ENCODE measurements around the gene LINGO1. TPM values are rescaled to one million over a fixed set of nuclear protein-coding genes. Genes with fewer than 3 reads are reported as not detected.

LINGO1 gene
- total and polyA plus RNA-seq, 9 of the 15 experiments (the other 6 are each of a cell fraction or from before 2014, with no cell fraction given): 0.07 to 15.3 (median 2.1) TPM

DNA sequence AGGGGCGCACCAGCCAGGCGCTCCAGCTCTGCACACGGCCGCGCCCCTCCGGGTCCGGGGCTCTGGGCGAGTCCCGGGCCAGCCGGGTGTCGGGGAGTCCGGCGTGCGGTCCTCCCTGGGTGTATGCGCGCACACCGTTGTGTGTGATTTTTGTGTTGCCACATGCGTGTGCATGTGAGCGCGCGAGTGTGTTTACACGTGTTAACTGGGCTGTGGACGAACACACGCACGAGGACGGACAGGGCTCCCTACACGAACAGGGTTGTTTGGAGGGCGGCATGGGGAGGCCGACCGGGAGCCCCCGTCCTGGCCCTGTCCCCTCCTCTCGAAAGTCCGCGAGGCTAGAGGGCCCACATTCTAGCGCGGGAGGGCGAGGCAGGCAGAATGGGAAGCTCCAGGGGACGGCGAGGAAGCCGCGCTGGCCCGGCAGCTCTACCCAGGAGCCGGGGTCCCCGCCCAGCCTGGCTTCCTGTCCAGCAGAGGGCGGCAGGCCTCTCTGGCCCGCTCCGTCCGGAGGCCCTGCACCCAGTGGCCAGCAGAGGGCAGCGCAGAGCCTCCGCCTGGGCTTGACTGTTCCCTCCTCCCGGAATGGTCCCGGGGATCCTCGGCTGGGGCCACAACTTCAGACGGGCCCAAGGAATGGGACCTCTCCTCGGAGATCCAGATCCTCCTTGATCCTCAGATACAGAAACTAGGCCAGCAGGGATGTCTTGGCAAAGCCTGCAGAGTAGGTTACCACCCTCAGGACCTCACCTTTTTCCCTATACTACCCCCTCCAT is 611 bp upstream of the LINGO1 start (continued):
- TF ChIP-seq RFX5 (IDR thresholded peaks at IDR 0.05; ENCODE audit: low read depth, low read length): no peak
- no peak for TF ChIP-seq KDM1A (IDR thresholded peaks at IDR 0.05)
- TF ChIP-seq, protein P1, sequence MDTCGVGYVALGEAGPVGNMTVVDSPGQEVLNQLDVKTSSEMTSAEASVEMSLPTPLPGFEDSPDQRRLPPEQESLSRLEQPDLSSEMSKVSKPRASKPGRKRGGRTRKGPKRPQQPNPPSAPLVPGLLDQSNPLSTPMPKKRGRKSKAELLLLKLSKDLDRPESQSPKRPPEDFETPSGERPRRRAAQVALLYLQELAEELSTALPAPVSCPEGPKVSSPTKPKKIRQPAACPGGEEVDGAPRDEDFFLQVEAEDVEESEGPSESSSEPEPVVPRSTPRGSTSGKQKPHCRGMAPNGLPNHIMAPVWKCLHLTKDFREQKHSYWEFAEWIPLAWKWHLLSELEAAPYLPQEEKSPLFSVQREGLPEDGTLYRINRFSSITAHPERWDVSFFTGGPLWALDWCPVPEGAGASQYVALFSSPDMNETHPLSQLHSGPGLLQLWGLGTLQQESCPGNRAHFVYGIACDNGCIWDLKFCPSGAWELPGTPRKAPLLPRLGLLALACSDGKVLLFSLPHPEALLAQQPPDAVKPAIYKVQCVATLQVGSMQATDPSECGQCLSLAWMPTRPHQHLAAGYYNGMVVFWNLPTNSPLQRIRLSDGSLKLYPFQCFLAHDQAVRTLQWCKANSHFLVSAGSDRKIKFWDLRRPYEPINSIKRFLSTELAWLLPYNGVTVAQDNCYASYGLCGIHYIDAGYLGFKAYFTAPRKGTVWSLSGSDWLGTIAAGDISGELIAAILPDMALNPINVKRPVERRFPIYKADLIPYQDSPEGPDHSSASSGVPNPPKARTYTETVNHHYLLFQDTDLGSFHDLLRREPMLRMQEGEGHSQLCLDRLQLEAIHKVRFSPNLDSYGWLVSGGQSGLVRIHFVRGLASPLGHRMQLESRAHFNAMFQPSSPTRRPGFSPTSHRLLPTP (IDR thresholded peaks at IDR 0.05; ENCODE audit: borderline replicate concordance, extremely low read depth, insufficient read length): no peak
- TF ChIP-seq JUNB (CRISPR knock-in tag; conservative IDR thresholded peaks at IDR 0.05): no peak
- TF ChIP-seq PTRF (tag; IDR thresholded peaks at IDR 0.05): no peak
- TF ChIP-seq, protein P2, sequence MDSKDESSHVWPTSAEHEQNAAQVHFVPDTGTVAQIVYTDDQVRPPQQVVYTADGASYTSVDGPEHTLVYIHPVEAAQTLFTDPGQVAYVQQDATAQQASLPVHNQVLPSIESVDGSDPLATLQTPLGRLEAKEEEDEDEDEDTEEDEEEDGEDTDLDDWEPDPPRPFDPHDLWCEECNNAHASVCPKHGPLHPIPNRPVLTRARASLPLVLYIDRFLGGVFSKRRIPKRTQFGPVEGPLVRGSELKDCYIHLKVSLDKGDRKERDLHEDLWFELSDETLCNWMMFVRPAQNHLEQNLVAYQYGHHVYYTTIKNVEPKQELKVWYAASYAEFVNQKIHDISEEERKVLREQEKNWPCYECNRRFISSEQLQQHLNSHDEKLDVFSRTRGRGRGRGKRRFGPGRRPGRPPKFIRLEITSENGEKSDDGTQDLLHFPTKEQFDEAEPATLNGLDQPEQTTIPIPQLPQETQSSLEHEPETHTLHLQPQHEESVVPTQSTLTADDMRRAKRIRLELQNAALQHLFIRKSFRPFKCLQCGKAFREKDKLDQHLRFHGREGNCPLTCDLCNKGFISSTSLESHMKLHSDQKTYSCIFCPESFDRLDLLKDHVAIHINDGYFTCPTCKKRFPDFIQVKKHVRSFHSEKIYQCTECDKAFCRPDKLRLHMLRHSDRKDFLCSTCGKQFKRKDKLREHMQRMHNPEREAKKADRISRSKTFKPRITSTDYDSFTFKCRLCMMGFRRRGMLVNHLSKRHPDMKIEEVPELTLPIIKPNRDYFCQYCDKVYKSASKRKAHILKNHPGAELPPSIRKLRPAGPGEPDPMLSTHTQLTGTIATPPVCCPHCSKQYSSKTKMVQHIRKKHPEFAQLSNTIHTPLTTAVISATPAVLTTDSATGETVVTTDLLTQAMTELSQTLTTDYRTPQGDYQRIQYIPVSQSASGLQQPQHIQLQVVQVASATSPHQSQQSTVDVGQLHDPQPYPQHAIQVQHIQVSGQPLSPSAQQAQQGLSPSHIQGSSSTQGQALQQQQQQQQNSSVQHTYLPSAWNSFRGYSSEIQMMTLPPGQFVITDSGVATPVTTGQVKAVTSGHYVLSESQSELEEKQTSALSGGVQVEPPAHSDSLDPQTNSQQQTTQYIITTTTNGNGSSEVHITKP (IDR thresholded peaks at IDR 0.05; ENCODE audit: partially characterized antibody): peak; percentile 20
- TF ChIP-seq, protein P3, sequence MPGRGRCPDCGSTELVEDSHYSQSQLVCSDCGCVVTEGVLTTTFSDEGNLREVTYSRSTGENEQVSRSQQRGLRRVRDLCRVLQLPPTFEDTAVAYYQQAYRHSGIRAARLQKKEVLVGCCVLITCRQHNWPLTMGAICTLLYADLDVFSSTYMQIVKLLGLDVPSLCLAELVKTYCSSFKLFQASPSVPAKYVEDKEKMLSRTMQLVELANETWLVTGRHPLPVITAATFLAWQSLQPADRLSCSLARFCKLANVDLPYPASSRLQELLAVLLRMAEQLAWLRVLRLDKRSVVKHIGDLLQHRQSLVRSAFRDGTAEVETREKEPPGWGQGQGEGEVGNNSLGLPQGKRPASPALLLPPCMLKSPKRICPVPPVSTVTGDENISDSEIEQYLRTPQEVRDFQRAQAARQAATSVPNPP (IDR thresholded peaks at IDR 0.05; ENCODE audit: borderline replicate concordance, insufficient read depth, insufficient read length): no peak
- no peak for TF ChIP-seq KLF13 (tag; IDR thresholded peaks at IDR 0.05; ENCODE audit: borderline replicate concordance, low read depth)
- TF ChIP-seq PTBP1 (IDR thresholded peaks at IDR 0.05; ENCODE audit: low read depth, low read length): 0 out of 2 replicates have a peak, but pooled peaks have one; percentile 22
- TF ChIP-seq RB1 (IDR thresholded peaks at IDR 0.05; ENCODE audit: low read depth): peak; percentile 97
- no peak for TF ChIP-seq SNRNP70 (optimal IDR thresholded peaks at IDR 0.05; ENCODE audit: low read depth, low read length)
- no peak for TF ChIP-seq KLF1 (tag; IDR thresholded peaks at IDR 0.05)
- TF ChIP-seq, protein P4, sequence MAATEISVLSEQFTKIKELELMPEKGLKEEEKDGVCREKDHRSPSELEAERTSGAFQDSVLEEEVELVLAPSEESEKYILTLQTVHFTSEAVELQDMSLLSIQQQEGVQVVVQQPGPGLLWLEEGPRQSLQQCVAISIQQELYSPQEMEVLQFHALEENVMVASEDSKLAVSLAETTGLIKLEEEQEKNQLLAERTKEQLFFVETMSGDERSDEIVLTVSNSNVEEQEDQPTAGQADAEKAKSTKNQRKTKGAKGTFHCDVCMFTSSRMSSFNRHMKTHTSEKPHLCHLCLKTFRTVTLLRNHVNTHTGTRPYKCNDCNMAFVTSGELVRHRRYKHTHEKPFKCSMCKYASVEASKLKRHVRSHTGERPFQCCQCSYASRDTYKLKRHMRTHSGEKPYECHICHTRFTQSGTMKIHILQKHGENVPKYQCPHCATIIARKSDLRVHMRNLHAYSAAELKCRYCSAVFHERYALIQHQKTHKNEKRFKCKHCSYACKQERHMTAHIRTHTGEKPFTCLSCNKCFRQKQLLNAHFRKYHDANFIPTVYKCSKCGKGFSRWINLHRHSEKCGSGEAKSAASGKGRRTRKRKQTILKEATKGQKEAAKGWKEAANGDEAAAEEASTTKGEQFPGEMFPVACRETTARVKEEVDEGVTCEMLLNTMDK (IDR thresholded peaks at IDR 0.05; ENCODE audit: borderline replicate concordance, insufficient read depth, low read depth, low read length, poor library complexity, severe bottlenecking): peak; percentile 94
- 0 out of 2 replicates have a peak, but pooled peaks have one; percentile 27 for TF ChIP-seq NBN (IDR thresholded peaks at IDR 0.05; ENCODE audit: low read depth)
- peak; percentile 56 to 66 for TF ChIP-seq NRF1 (conservative IDR thresholded peaks at IDR 0.05 in 1 of 2, IDR thresholded peaks at IDR 0.05 in 1 of 2)
- TF ChIP-seq MTA3 (IDR thresholded peaks at IDR 0.05; ENCODE audit: borderline replicate concordance): 0 out of 2 replicates have a peak, but pooled peaks have one; percentile 67
- TF ChIP-seq ZNF12 (CRISPR knock-in tag; IDR thresholded peaks at IDR 0.05): 0 out of 2 replicates have a peak, but pooled peaks have one; percentile 28
